Midbrain (tissue), 1 donor: ENCODE data around the gene SMIM9.

Experiments
- DNase-seq: peaks from one replicate; lab custom pipeline; 2025; lab: John Stamatoyannopoulos, UW

Gene SMIM9

DNA sequence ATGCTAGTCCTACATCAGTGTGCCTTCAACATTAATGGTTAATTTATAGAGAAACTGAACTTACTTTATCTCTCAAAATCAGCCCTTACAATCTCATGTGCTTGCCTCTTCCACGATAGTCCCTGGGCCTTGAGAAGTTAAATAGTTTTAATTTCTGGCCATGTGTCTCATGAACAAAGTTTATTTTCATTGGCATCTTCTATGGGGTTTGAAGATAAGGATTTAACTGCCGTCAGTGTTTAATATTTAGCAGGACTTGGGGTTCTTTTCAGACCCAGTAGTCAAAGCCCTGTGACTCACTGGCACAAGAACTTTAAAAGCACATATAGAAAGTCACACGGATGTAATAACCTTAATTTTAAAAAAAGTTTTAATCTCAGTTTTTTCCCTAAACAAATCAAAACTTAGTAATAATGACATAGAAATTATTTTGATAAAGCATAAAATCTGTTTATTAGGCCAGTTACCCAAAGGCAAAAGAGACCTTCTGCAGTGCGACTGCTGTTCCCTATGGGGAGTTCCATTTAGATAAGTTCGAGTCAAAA lies 19.1 kb downstream of the SMIM9 start:
- no peak for DNase-seq

DNA sequence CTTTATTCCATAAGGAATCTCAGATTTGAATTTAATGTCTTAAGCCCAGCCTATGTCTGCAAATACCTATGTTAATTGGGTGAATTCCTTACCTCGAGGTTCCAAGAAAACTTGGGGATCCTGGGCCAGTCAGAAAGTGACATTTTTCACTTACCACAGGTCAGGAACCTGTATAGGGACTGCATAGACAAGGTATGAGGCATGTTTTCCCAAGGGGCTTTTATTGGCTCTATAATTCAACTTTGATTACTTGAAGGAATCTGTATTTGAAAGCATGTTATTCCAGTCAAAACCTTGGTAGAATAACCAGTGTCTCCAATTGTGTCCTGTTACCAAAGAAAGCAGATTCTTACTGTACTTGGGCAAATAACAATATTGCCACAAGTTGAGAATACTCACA lies 20.7 kb downstream of the SMIM9 start:
- no peak for DNase-seq

DNA sequence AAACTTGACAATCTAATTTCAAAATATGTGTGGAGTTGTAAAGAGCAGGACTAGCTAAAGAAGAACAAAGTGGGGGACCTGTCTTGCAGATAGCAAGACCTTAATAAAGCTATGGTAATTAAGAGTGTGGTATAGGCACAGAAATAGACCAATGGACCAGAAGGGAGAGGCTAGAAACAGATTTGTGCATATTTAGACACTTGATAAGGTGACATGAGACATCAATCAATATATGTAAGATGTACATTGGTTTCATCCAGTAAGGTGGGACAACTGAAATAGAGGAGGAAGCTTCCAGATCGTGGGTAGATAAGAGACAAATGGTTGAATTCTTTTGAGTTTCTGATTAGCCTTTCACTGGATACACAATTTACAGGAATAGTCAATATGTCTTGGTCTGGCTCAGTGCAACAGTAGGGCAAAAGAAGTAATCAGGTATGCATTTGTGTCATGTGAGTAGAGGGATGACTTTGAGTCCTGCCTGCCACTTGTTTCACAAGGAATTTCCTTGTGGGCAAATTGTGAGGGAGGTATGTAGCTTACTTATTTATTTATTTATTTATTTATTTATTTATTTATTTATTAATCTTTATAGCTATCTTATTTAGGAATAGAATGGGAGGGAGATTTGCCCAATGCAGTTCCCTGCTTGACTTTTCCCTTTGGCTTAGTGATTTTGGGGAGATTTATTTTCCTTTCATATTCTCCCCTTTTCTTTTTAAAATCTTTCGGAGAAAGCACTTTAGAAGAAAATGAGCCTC lies 21.9 kb downstream of the SMIM9 start:
- DNase-seq: no peak

DNA sequence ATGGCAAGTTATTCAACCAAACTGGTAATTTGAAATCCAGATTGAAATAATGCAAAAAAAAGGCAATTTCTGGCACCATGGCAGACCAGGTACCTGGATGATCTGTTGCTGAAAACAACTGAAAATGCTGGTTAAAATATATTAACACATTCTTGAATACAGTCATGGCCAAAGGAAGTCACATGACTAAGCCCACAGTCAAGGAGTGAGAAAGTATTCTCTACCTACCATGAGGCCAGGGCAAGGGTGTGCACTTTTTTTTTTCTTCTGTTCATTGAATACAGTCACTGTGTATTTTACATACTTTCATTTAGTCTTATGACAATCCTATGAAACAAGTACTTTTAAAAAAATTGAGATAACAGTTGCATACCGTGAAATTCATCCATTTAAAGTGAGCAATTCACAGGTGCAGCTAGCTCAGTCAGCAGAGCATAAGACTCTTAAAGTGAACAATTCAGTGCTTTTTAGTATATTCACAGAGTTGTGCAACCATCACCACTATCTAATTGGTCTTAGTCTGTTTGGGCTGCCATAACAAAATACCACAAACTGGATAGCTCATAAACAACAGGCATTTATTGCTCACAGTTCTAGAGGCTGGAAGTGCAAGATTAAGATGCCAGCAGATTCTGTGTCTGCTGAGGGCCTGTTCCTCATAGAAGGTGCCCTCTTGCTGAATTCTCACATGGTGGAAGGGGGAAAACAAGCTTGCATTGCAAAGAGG lies 24.4 kb downstream of the SMIM9 start:
- no peak for DNase-seq

DNA sequence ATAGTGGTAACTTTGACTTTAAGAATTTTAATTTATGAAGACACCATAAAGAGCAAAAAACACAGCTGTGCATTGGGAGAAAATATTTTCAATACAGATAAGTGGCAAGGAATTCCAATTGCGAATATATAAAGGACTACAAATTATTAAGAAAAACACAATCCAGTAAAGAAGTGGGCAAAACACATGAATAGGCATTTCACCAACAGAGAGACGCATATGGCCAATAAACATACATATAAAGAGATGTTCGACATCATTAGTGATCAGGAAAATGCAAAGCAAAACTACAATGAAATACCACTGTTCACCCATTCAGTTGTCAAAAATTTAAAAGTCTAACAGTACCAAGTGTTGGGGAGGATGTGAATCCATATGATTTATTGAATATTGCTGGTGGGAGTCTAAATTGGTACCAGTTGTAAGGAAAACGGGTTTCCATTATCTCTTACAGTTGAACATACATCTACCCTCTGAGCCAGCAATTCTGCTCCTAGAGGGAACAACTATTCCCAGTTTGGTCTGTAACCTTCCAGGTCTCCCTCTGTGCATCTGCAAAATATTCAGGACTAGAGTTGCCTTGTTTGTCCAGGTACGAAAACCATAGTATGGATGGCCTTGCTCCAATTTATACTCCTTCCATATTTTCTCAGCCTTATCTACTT lies 27.5 kb downstream of the SMIM9 start:
- no peak for DNase-seq

DNA sequence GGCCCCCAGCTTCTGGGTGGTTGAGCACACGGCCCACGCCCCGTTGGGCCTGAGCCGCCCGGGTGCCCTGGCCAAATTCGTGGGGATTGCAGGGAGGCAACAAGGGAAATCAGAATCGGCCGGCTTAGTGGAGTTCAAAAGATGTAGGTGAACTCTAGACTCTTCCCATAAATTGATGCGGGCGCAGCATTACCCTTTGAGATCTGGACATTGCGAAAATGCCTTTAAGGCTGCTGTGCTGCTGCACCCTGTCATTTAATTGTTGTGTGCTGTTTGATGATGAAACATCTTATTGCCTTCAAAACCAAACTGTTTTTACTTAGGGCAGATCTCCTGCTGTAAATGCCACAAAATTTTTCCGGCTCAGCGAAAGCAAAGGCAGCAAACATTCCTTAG lies 28.8 kb downstream of the SMIM9 start:
- DNase-seq: peak; percentile 33

DNA sequence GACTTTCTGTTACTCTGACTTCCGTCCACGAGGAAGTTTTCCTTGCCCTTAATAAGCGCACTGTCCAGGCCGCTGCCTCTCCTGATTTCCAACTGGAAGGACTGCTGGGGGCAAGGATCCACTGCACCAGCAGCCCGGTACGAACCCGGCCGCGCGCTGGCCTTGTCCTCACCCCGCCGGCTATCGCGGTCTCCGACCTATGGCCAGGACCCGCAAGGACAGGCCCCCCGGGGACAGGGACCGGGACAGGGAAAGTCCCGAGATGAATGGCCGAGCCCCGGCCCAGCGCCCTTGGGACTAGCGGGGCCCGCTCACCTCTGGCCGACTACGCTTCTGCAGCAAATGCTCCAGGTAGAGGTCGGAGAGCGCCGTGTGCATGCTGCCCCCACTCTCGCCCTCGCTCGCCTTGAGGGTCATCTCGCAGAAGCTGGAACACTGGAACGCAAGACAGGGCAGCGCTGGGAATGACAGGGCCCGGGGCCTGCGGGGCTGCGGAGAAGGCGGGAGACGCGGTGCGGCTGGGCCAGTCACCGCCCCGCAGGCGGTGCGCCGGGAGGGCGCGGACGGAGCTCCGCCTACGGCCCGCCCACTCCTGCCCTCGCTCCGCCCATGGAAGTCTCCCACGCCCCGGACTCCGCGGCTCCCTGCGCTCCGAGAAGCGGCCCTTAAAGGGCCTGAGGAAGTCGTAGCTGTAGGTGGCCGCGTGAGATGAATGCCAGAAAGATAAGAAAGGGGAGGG lies 29.3 kb downstream of the SMIM9 start, which contains the start of gene MPP1:
MPP1 (minus strand) TSS at position 529 of the 739 bp plus-strand sequence; CDS start at position 417, 112 bp downstream.
- peak; percentile 79 for DNase-seq

DNA sequence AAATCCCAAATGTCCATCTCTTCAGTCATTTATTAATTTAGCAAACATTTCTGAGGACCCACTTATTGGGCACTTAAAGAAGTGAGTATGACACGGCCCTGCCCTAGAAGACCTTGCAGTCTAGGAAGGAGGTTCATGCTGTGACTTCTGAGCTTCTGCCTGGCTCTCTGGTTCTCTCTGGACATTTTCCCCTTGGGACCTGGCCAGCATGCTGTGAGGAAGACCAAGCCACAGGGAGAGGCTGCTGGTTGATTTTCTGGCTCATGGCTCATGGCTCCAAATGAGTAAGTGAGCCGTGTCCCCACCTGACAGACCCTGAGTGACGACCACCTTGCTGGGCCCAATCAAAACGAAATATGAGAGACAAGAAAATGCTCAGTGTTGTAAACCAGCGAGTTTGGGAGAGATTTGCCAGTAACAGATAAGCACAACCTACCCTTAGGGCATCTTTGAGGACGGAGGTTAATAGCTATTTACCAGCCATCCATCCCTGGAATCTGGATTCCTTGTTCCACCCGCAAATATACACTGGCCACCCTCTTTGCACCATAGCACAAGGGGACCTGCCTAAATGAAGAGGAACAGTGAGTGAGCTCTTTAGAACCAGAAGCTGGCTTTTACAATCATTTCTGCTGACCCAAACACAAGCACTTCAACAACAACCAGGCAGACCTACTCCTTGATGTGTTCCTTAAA lies 30.1 kb downstream of the SMIM9 start:
- no peak for DNase-seq

DNA sequence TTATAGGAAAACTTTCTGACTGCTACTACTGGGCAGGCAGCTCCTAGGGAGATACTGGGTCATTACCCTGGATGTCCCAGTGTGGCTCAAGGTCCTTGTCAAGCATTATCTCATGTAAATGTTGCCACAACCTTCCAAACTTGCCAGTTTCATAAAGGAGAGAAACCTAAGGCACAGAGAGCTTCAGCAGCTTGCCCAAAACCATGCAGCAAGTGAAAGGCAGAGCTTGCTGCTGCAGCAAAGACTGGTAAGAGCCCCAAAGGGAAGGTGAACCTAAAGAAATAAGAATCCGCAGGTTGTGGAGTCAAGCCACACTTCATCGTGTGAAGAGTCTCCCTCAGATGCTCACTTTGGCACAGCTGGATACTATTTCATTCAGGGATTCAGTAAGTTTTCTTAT lies 31.5 kb downstream of the SMIM9 start:
- no peak for DNase-seq

DNA sequence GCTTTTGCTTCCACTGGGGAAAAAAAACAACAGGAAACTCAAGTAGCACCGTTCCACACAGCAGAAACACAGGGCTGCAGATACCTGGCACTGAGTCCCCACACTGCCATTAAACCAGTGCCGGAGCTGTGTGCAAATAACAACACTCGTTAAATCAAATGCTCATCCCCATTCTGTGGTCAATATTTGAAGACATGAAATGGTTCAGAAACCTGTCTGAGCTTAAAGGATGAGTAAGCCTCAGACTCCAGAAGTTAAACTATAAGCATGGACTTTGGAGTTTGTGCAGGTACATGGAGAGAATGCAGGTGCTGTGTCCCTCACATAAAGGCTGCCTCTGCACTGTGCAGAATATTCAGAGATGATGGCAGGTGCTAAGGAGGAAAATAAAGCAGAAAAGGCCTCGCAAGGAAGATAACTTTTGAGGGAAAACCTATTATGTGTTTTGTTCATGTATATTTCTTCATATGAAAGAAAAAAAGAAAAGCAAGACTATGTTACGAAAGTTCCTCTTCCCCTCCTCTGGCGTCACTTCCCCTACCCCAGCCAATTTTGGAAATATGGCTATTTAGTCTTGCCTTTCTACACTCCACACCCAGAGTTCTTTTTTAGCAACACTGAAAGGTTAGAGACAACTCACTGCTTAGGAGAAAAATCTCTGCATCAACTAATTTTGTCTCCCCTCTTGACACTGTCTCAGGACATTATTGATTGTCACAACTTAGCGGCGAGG lies 33.8 kb downstream of the SMIM9 start:
- DNase-seq: no peak

DNA sequence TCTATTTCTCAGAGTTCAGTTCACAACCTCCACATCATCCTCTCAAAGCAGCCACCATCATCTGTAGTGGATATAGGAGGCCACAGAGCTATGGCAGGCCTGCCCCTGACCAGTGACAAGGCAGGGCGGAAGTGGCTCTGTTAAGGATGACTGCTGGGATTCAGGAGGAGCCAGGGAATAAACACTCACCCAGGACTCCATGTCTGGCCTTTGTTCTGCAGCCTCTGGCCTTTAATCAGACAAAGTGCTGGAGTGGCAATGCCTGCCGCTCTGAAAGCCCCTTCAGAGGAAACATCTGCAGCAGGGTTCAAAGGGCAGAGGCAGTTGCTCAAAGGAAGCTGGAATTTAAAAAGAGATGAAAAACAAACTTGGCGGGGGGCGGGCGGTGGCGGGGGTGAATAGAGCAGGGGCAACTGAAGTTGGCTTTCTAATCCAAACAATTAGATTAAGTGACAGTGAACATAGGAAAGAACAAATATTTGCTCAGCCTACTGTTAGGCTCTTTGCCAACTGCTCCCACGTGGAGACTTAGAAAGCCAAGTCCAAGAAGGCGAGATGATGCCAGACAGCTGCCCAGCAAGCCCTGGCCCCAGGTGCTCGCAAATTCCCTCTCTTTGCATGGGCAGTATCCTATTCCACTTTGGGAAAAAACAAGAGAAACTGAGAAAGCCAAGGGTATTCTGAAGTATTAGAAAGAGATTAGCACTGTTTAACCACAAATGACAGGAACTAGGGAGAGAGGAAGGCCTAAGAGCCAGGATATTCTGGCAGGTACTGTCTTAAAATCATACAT lies 34.7 kb downstream of the SMIM9 start:
- no peak for DNase-seq

DNA sequence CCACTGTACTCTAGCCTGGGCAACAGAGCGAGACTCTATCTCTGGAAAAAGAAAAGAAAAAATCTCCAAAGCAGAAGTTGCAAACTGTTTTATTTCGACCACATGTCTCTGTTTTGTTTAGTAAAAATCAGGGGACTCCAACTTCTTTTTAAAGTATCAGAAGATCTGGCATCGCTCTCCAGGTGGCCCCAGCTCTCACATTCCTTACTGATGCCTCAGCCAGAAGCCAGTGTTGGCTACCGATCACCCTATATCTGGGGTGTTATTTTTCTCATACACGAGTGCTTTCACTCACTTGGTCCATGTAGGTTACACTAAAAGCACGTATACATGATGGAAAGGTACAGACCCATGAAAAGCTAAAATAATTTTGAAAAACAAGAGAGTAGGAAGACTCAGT lies 37.5 kb downstream of the SMIM9 start:
- DNase-seq: no peak

DNA sequence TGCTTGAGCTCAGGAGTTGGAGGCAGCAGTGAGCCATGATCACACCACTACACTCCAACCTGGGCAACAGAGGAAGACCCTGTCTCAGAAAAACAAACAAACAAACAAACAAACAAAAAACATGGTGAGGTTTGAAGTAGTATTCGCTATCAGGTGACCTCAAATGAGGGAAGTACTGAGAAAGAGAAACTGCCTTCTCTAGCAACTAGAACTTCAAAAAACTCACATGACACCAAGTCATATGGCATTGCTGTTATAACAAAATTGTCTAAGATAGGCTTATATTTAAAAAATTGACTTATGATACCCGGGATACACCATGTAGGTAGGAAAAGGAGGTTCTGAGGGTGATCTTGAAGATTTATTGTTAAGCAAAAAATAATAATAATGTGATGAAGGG lies 39.4 kb downstream of the SMIM9 start:
- no peak for DNase-seq

DNA sequence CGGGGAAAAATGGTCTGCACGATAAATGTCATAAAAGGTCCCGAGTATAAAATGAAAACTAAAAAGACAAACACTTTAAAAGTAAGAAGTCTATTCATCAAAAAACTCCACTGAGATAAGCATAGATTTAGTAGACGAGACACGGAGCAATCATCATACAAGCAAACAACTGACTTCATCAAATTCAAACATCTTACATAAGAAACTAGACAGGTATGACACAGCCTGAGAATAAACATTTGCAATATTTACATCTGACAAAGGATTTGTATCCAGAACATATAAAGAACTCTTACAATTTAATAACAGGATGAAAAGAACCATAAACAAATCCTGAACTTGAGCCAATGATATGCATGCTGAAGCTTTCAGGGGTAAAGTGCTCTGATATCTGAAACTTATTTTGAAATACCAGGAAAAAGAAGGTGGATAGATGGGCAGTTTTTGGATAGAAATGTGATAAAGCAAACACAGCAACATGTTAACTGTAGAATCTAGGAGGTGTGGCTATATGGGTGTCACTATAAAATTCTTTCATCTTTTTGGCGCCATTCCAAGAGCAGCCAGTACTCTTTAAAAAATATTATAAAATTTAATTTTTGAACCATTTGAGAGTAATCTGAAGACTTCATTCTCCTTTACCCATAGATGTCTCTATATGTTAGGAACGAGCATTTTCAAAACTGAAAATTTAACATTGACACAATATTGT lies 41.2 kb downstream of the SMIM9 start:
- DNase-seq: no peak

DNA sequence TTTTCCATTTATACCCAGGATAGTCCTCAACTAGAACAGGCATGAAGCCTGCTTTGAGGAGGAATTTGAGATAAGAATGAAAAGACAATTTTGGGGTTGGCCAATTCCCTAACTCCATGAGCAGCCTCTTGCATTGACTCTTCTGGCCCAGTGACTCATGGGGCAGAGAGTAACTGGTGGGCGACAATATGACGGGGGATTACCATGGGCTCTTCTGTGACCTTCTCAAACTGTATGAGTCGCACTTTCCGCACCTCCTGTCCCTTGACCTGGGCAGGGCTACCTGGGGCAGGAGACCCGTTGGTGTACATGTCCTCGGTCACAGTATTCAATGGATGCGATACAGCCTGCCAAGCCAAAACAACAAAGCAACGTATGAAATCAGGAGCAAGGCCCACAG lies 42.5 kb downstream of the SMIM9 start:
- DNase-seq: no peak

DNA sequence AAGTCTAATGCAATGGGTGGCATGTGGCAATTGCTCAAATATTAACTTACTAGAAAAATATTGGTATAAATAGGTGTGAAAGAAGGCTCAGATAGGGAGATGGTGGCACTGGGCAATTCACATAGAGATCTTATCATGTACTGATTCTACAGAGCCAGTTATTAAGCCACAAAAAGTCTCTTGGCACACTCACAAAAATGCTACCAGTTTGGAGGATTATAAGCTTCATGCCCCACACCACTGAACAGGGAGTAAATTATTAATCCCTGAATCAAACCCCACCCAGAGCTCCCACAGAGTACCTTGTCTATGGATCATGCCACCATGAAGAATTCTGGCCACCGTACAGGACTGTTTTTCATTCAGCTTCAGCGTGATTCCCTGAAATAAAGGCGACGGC lies 43.0 kb downstream of the SMIM9 start:
- DNase-seq: no peak

DNA sequence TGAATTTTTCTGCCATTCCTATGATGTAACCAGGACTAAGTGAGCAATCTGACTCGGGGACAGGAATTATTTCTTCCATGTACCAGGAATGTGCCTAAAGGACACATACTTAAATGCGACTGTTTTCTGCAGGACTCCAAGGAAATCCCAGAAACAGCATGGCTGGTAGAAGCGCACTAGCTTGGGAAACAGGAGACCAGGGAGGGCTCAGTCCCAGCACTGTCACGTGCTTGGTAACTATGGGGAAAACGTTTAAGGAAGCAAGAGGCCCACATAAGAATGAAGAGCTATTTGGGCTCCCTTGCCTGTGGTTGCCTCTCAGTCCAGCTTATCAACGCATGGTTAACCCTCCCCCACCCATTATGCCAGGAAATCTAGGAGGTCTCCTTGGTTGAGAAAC lies 48.7 kb downstream of the SMIM9 start:
- DNase-seq: no peak

DNA sequence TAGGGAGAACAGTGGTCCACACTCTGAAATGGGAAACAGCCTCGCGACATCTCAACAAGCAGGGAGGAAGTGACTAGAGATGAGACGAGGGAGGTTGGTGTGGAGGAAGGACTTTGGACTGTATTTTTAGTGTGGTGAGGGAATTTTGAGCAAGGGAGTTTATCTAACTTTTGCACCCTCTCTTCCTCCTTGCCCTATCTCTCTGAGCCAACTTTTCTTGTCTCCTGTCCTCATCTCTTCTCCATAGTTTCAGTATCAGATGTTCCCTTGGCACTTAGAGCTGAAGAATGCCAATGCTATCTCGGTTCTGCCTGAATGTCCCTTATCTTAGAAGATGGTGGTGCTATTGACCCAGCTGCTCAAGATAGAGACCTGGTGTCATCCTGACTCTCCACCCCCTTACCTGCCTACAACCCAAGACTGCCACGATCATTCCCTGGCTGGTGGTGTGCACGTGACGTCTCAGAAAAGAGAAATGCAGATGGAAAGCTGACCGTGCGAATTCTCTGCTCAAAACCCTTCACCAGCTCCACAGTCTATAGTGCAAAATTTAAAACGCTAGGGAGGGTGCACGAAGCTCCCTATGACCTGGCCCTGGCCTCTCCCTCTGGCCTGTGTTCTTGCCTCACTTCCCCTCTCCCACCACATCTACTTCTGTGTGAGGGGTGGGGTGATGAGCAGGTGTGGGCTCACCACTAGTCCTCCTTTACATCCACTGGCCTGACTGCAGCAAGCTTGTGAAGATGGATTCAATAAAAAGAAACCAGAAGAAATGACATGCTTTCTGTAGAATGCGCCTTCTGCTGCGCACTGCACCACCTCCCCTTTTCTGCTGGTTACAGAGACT lies 50.1 kb downstream of the SMIM9 start:
- no peak for DNase-seq
